HG03571 (cell line): Measurements from ENCODE around the gene NRP1.

ENCODE experiments used
- ATAC-seq: cut with Tn5 transposase; IDR thresholded peaks from one replicate; pipeline ENCODE4 v1.9.1; 2021; ENCODE audit not compliant: unreplicated experiment

The NRP1 gene

DNA sequence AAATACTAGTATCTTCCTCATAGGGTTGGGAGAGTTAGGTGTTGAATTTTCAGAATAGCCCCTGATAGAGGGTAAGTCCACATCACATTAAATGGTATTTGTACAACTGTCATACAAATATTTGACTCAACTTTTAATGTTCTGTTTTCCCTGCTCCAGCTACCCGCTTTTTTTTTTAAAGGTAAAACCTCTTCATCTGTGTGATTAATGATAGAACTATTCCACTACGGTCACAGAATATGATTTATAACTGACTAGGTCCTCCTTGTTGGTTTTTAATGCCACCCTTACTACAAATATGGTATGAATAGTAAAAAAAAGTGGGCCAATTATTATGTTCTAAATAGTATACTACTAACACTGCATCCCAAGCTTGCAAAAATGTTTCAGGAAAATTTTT is 15.6 kb upstream of the NRP1 start:
- ATAC-seq = no peak

DNA sequence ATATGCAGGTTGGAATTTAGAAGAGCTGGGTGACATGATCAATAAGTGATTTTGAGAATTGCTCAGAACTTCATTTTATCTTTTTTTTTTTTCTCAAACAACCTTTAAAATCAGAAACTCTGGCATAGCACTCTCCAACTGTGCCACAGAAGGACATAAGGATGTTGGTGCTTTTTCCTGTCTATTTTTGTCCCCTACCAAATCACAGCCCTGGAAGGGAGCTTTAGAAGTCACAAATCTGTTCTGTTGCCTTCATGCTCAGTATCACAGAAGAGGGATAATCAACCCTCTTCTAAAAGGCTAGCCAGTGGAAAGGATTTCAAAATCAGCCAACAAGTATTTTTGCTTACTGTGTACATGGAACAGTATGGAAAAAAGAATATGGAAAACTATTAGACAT is 14.8 kb upstream of the NRP1 start:
- no peak for ATAC-seq

- ATAC-seq = no peak
These were observed 12.7 kb upstream of the NRP1 start for GRCh38 chr10:33347211-33347610.

DNA sequence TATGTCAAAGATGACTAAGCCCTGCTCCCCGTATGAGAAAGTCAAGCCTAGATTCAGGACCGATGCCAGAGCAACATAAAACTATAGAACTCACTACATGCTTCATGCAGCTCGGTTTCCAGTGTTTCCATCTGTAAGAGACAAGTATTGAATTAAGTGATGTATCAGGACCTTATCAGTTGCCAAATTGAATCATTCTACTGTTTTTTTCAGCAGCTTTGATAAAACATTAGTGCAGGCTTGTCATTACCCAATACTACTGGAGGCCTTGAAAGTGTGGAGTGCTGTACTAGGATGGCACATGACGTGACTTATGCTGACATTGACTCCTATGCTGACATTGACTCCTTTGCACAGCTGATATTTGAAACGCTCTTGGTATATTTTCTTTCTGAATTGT is 10.8 kb upstream of the NRP1 start:
- no peak for ATAC-seq

DNA sequence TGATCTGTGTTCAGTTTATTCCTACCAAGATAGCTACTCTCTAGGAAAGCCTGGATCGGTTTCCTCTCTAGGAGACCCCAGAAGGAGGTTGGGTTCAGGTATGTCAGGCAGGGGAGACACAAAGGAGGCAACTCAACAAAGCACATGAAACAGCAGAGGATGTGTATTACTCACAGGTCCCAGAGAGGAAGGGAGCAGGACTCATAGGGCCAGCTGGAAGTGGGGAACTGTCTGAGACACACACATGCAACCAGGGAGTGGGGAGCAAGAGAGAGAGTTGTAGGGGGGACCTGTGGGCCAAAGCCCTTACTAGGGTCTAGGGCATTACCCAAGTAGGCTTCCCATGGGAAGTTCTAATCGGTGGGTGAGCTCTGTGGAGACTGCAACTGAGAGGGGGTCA is 10.2 kb upstream of the NRP1 start:
- ATAC-seq = no peak

DNA sequence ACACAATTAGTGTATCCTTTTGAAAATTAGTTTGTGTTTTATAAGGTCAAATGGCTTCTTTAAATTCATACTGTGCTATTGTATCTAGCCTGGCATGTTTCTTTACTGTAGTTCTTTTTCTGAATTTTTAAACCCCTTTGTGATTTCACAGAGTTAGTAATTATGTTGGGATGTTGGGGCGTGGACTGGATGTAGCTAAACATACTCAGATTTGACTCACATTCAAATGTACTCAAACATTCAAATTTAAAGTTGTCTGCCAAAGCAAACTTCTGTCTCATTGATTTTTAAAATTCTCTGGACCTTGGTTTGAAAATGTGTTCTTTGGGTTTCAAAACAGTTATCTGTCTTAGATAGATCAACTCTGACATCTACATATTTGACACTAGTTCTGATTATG is 7.2 kb upstream of the NRP1 start:
- ATAC-seq = no peak

DNA sequence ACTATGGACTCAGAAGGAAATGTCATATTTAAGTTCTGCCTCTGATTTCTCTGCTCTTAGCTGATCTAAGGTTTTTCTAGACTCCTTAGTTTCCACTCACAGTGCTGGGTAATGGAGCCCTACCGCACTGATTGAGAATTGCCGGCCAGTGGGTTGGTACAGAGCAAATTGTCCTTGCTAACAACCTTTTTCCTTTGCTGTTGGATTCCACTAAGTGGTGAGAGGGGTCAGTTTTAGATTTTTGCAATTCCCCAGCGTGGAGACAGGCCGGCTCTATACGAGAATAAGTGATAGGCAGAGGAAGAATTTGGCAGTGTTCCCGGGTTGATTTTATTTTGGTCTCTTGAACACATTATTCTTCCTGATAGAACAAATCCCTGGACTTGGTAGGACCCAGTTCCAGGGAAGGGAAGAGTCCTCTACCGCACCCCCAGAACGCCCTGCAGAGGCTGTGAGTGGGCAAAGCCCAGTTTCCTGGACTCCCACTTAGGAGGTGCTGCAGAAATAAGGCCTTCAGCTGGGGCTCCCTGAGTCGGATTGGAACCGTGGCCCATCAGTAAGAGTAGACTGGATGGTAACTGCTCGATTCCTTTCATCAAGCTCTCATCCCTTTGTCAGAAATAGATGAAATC is 3.0 kb upstream of the NRP1 start:
- ATAC-seq = no peak

DNA sequence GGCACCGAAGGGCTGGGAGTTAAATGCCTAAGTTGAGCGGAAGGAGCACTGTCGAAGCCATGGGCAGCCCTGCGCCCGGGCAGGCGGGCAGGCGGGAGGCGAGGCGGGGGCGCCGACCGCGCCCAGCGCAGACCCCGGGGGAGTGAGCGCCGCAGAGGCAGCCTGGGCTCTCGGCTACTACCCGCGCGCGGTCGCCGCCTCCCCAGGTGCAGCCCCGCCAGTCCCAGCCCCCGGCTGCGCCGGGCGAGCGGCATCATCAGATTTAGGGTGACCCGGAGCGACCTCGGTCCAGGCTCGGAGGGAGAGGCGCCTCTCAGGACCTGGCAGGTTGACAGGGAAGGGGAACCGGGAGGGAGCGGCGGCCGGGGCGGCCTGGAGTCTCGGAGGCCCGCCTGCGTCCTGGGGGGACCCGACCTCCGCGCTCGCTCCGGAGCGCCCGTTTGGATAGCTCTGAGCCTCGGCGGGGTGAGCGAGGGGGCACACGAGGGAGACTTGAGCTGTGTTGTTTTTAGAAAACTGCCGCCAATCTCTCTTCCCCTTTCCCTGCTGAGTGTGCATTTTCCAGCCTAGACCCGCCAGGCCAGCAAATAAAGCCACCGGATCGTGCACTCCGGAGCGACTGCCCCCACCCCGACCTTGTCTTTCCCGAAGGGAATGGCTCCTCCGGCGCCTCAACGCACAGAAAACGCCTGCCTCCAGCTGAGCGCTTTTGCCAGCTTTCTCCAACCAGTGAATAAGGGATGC is 2.3 kb upstream of the NRP1 start:
- no peak for ATAC-seq

GRCh38 chr10:33335801-33336581 is 1.5 kb upstream of the NRP1 start:
- no peak for ATAC-seq

DNA sequence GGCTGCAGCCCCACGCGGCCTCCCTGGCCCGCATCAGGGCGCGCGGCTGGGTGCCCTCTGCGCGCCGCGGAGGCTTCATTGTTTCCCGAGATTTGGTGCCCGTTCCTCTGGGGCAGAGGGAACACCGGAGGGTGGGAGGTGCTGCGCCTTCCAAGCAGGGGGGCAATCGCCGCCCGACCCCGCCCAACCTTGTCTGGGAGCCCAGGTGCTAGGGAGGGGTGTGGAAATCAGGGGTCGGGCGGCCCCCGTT is 1.0 kb upstream of the NRP1 start:
- no peak for ATAC-seq

- ATAC-seq = no peak
These were observed 511 bp upstream of the NRP1 start for GRCh38 chr10:33334805-33335550.

DNA sequence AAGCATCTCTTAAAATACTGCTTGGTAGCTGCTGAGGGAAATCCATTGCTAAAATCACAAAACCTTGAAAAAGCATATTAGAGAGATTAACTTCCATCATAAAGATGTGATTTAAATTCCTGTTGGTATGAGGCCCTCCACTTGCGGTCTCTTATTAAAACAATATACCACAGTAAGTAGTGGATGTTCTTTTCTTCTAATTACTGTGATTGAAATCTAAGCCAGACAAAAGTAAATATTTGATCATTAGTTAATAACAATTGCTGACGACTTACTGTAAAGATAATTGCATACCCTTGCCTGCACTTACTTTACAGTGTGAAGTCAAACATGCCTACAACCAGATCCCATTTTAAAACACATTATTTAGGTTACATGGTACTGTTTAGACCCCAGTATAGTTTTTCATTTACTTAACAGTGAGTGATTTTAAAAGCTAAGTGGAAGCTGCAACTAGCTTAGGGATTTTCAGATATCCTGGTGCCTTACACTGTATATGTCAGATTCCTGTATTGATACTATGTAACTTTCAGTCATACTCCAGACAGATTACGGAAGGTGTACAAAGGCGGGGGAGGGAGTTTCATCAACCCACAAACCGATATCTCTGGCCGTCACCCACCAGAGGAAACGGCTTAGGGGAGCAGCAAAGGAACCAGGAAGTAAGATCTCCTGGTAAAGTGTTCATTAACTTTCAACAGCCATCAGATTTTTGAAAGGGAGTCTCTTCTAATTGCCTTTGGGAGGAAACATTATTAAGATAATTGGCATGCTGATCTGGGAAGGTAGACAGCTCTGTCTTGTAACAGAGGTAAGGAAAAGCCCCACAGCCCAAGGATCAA is 986 bp downstream of the NRP1 start:
- no peak for ATAC-seq

- ATAC-seq = no peak
These were observed 2.0 kb downstream of the NRP1 start for GRCh38 chr10:33332183-33333065.

DNA sequence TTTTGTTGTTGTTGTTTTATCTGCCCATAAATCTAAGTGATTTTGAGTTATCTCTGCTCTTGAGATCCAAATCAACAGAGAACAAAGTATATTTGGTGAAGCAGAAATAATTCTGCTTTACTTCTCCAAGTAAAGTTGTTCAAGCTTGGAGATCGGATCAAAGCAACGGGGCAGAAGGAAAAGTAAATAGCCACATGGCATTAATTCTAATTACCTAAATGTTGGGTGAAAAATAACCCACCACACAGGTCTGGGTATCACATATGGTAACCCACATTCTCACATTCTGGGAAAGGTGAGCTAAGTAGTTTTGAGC is 3.1 kb downstream of the NRP1 start:
- ATAC-seq = no peak

DNA sequence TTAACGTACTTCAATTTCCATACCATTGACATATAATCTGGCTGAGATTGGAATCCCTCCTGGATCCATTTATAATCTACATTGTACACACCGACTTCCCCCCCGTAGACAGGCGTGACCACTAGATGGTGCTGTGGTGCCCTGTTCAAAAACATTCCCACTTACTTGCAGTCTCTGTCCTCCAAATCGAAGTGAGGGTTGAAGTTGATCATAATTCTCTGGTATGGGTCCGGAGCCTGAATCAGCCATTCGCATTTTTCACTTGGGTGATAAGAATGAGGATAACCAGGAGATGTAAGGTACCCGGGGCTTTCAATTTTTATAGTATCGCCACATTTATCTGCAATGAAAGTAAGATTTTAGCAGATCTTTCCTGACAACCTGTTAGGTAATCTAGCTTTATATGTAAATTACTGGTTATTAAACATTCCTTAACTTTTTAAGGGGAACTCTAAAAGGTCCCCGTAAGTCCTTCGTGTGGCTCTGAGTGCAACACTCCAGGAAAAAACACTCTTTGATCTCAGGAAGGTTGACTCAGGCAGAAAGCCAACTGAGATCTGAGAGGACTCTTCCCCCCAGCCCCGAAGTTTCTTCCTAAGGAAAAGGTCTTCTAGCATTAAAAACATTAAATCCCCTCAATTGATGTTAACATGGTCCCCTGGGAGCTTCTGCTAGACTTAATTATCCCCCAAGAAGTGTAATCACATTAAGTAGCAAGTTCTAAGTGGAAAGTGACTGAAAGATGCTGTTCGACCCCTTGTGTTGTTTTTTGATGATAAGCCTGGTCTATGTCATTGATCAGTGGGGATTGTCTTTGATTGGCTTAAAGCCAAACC is 3.7 kb downstream of the NRP1 start:
- ATAC-seq = no peak

DNA sequence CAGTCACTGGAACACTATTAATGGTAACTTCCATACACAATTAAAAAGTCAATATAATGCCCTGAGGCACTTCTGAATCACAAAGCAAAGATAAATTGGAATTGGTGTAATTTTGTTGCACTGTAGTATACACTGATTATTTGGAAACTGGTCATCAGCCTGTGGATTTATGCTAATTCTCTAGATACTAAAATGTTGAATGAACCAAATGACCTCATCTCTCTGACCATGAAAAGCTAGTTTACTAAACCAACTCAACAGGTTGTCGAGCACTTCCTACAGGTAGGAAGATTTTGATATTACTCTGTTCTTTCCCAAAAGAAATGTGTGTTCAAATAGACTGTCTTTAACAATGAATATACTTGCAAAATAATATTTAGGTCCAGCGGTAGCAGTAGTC is 5.3 kb downstream of the NRP1 start:
- no peak for ATAC-seq

DNA sequence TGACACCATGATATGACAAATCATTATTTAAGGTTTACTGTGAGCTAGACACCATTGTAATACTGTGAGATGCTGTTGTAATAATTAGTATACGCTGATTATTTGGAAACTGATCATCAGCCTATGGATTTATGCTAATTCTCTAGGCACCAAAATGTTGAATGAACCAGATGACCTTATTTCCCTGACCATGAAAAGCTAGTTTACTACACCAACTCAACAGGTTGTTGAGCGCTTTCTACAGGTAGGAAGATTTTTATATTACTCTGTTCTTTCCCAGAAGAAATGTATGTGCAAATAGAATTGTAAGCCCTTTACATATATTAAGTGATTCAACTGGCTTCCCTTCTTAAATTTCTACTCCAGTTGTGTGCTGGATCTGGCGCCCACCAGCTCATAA is 6.2 kb downstream of the NRP1 start:
- ATAC-seq = no peak

DNA sequence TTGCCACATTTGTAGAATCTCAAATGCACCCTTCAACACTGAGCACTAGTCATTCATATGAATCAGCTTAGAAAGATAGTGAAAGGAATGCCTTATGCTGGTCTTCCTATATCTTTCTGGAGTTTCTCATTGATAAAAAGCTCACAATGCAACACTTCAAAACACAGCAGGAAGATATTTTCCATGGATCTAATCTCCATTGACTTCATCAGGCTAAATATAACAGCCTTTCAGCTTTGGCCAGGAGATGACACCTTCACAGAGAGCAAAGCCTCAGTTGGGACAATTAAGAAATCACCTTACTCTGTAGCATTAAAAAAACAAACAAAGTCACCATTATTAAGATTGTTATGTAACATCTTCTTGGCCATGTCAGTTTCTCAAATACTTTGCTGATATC is 6.7 kb downstream of the NRP1 start:
- ATAC-seq = no peak

GRCh38 chr10:33326933-33327332 is 7.5 kb downstream of the NRP1 start:
- ATAC-seq = no peak
